SK-N-DZ (cell line): Measurements from ENCODE around the gene IL12RB1. TPM values are rescaled to one million over a fixed set of nuclear protein-coding genes. Genes with fewer than 3 reads are reported as not detected.

Source experiments
- DNase-seq: peaks from one replicate; pipeline ENCODE4 v3.0.0-alpha.2; 2015; ENCODE audit warnings: low spot score
- polyA plus RNA-seq, 2 experiments: library from polyadenylated mRNA; depleted of rRNA; stranded (reverse); fragments of >200 nt; gene quantifications; 2 replicates each; pipeline ENCODE4 v1.2.3, GENCODE V29; 2014

The IL12RB1 gene
- polyA plus RNA-seq (2014; cell fraction: cytosol; rRNA removed), result not detected in 2 replicates
- not detected in 2 replicates for polyA plus RNA-seq (2014; cell fraction: nucleus; rRNA removed)

- no peak for DNase-seq
Measured at GRCh38 chr19:18086590-18087138, at the start of gene IL12RB1. Gene IL12RB1 (minus strand): TSS chr19:18086934. CDS start chr19:18086823, 111 bp downstream.

- no peak for DNase-seq
Measured at GRCh38 chr19:18135712-18136584, 49.2 kb upstream of the IL12RB1 start.

- no peak for DNase-seq
Measured at GRCh38 chr19:18131841-18132596, 45.3 kb upstream of the IL12RB1 start.

GRCh38 chr19:18130523-18131242 is 43.9 kb upstream of the IL12RB1 start:
- DNase-seq, result no peak

GRCh38 chr19:18128805-18129204 is 42.1 kb upstream of the IL12RB1 start:
- no peak for DNase-seq

GRCh38 chr19:18128044-18128443 is 41.3 kb upstream of the IL12RB1 start:
- DNase-seq, result no peak

GRCh38 chr19:18126097-18126496 is 39.4 kb upstream of the IL12RB1 start:
- DNase-seq, result no peak

GRCh38 chr19:18123819-18124218 is 37.1 kb upstream of the IL12RB1 start:
- no peak for DNase-seq

- no peak for DNase-seq
Measured at GRCh38 chr19:18122860-18123795, 36.4 kb upstream of the IL12RB1 start.

GRCh38 chr19:18122424-18122823 is 35.7 kb upstream of the IL12RB1 start:
- DNase-seq, result no peak

GRCh38 chr19:18121166-18121565 is 34.4 kb upstream of the IL12RB1 start:
- DNase-seq, result no peak

- DNase-seq, result no peak
Measured at GRCh38 chr19:18120127-18120526, 33.4 kb upstream of the IL12RB1 start.

- no peak for DNase-seq
Measured at GRCh38 chr19:18119717-18120105, 33.0 kb upstream of the IL12RB1 start.

GRCh38 chr19:18119013-18119716 is 32.4 kb upstream of the IL12RB1 start:
- no peak for DNase-seq

GRCh38 chr19:18118420-18119012 is 31.8 kb upstream of the IL12RB1 start:
- no peak for DNase-seq

- DNase-seq, result peak; percentile 73
Measured at GRCh38 chr19:18117692-18118378, 31.1 kb upstream of the IL12RB1 start.

GRCh38 chr19:18117364-18117691 is 30.6 kb upstream of the IL12RB1 start:
- DNase-seq, result no peak

- DNase-seq, result no peak
Measured at GRCh38 chr19:18114483-18114882, 27.7 kb upstream of the IL12RB1 start.

- DNase-seq, result no peak
Measured at GRCh38 chr19:18113827-18114226, 27.1 kb upstream of the IL12RB1 start.
